Activated B cell treated with CpG ODN at 0.5 μM for 24 hours (primary cell): ENCODE results near the gene ABCB11. TPM values are rescaled to one million over a fixed set of nuclear protein-coding genes. Genes with fewer than 3 reads are reported as not detected.

Source experiments
- ATAC-seq: fragments of 200-7000 bp; cut with Tn5 transposase; one replicate; pipeline ENCODE4 v1.10.0; 2021; ENCODE audit warnings: low read depth, mild to moderate bottlenecking, moderate library complexity
- CTCF ChIA-PET: fragments of 350-600 bp; sonication (Branson Sonifier 250); formaldehyde crosslinking; loops from one replicate; lab custom pipeline; 2021; ENCODE audit warnings: antibody characterized with exemption; lab: Charles Lee
- POLR2A ChIA-PET: fragments of 350-600 bp; sonication (Branson Sonifier 250); formaldehyde crosslinking; loops from one replicate; lab custom pipeline; 2021; ENCODE audit warnings: antibody characterized with exemption; lab: Charles Lee
- DNase-seq: peaks from one replicate; pipeline ENCODE4 v3.0.0; 2022
- H3K27ac Mint-ChIP-seq: one replicate; pipeline ENCODE4 v1.8.0; 2020; ENCODE audit warnings: mixed read lengths
- H3K27me3 Mint-ChIP-seq: one replicate; pipeline ENCODE4 v1.8.0; 2021; ENCODE audit warnings: mixed read lengths
- H3K36me3 Mint-ChIP-seq: one replicate; pipeline ENCODE4 v1.8.0; 2021; ENCODE audit warnings: low read depth, mixed read lengths
- H3K4me1 Mint-ChIP-seq: one replicate; pipeline ENCODE4 v1.8.0; 2021; ENCODE audit warnings: mixed read lengths
- H3K4me3 Mint-ChIP-seq: one replicate; pipeline ENCODE4 v1.8.0; 2020; ENCODE audit warnings: mild to moderate bottlenecking, mixed read lengths
- H3K9me3 Mint-ChIP-seq: one replicate; pipeline ENCODE4 v1.8.0; 2020; ENCODE audit warnings: mixed read lengths
- intact Hi-C: fragments of 100-400 bp; cut with micrococcal nuclease; formaldehyde crosslinking; loops from one replicate; pipeline ENCODE4 v1.15.1; 2024
- total RNA-seq: library from RNA; stranded (reverse); gene quantifications from 2 replicates; pipeline ENCODE4 v1.2.3, GENCODE V29; 2022
- TF ChIP-seq, protein P1 (sequence below): fragments of 200-600 bp; IDR thresholded peaks from one replicate; pipeline ENCODE4 v1.8.0; 2022; ENCODE audit warnings: antibody characterized with exemption, mild to moderate bottlenecking

ABCB11 gene
- total RNA-seq, 1 donor from 2014 or later: not detected

DNA sequence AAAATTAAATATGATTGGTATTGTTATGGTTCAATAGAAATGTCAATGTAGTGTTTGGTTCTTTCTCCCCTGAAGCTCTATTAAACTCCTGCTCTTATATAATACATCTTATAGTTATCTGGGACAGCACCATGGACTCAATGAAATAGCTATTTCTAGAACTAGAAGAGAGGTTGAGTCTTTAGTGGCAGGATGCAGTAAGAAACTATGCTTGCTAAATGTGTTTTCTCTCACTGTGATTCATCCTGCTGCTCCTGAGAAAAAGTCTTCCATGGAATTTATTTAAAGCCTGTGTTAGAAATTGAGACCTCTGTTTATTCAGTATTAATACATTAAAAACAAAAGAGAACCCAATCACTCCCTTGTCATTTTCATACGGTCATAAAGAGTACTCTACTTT is 68.5 kb downstream of the ABCB11 start:
- DNase-seq: no peak
- H3K9me3 Mint-ChIP-seq: no peaks in the 10 kb centered on the region
- H3K27ac Mint-ChIP-seq: no peak overlapping the region
- H3K4me3 Mint-ChIP-seq: no peak overlapping the region
- POLR2A ChIA-PET: no interaction called here
- no peaks in the 10 kb centered on the region for H3K4me1 Mint-ChIP-seq
- H3K27me3 Mint-ChIP-seq: no peaks in the 10 kb centered on the region
- CTCF ChIA-PET: interaction anchor here (0.6 to 4.7 kb wide), 8 partner anchors 8 to 179 kb away, joined by 3 to 19 read pairs (median 3); no protein-coding TSS in a partner anchor
- ATAC-seq: no peak
- H3K36me3 Mint-ChIP-seq: no peaks in the 10 kb centered on the region
- intact Hi-C loops: loop anchor here (5.0 kb wide), 1 partner anchor 435 kb away; no protein-coding TSS in a partner anchor
- TF ChIP-seq, protein P1, sequence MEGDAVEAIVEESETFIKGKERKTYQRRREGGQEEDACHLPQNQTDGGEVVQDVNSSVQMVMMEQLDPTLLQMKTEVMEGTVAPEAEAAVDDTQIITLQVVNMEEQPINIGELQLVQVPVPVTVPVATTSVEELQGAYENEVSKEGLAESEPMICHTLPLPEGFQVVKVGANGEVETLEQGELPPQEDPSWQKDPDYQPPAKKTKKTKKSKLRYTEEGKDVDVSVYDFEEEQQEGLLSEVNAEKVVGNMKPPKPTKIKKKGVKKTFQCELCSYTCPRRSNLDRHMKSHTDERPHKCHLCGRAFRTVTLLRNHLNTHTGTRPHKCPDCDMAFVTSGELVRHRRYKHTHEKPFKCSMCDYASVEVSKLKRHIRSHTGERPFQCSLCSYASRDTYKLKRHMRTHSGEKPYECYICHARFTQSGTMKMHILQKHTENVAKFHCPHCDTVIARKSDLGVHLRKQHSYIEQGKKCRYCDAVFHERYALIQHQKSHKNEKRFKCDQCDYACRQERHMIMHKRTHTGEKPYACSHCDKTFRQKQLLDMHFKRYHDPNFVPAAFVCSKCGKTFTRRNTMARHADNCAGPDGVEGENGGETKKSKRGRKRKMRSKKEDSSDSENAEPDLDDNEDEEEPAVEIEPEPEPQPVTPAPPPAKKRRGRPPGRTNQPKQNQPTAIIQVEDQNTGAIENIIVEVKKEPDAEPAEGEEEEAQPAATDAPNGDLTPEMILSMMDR: no peak

DNA sequence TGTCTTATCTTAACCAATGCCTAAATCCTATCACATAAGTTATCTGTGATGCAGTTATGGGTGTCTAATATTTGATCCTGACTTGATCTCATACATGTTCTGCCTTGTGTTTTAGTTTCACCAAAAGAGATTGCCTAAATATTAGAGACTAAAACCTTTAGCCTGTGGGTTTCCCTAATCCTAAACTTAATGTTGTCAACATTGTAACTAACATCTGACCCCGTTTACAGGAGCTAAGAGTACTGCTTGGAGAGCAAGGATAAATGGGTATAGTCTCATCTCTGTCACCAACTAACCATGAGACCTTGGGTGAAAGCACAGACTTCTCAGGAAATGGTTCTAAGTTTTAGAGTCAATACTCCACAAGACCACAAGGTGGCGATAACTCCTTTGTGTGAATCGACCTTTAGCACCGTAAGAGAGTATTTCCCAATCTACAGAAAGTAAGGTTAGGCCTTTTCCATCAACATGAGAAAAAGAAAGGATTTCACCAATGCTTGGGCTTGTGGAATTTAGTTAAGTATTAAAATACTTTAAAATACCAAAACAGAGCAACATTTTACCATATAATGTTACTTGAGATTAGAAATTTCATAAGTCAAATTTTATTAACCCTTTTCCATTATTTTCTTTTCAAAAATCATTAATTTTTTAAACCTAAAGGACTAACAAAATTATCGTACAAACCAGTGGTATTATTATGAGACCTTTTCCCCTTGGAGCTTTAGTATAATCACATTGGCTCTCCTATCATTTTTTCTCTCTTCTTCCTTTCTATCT is 69.5 kb downstream of the ABCB11 start:
- DNase-seq (no peak), ATAC-seq (peak; percentile 73)
- no peaks in the 10 kb centered on the region for H3K9me3 Mint-ChIP-seq
- no peak overlapping the region for H3K27ac Mint-ChIP-seq
- H3K4me1 Mint-ChIP-seq: no peaks in the 10 kb centered on the region
- no peak overlapping the region for H3K4me3 Mint-ChIP-seq
- H3K27me3 Mint-ChIP-seq: no peaks in the 10 kb centered on the region
- POLR2A ChIA-PET: no interaction called here
- no peaks in the 10 kb centered on the region for H3K36me3 Mint-ChIP-seq
- intact Hi-C loops: loop anchor here (1.0 to 5.0 kb wide), 4 partner anchors 171 to 967 kb away; no protein-coding TSS in a partner anchor
- CTCF ChIA-PET: interaction anchor here (1.0 to 4.7 kb wide), 8 partner anchors 9 to 180 kb away, joined by 3 to 19 read pairs (median 3); no protein-coding TSS in a partner anchor
- TF ChIP-seq, protein P1: no peak

DNA sequence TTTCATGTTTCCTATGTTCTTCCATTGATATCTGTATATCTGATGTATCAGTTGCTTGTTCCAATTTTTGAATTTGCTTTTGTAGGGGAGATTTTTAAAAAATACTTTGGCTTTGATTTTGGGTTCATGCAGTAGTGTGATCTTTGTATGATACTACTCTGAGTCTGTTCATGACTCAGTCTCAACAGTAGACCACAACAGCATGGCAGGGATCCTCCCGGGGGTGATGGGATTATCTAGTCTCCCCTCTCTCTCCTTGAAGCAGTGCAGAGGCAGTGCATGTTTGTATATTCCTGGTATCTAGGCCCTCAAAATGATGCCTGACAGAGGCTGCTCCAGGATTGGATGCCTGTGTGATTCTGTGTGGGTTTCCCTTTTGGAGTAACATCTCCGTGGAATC is 74.7 kb downstream of the ABCB11 start:
- ATAC-seq (no peak), DNase-seq (no peak)
- intact Hi-C loops: no loop called here
- ChIA-PET CTCF (interaction anchor here (2.7 kb wide), 1 partner anchor 175 kb away, joined by 16 read pairs; no protein-coding TSS in a partner anchor), POLR2A (no interaction called here)
- H3K9me3 Mint-ChIP-seq: peaks cover 9% of the 10 kb centered on the region
- no peaks in the 10 kb centered on the region for H3K27me3 Mint-ChIP-seq
- H3K4me3 Mint-ChIP-seq: no peak overlapping the region
- H3K36me3 Mint-ChIP-seq: no peaks in the 10 kb centered on the region
- H3K27ac Mint-ChIP-seq: no peak overlapping the region
- no peaks in the 10 kb centered on the region for H3K4me1 Mint-ChIP-seq
- TF ChIP-seq, protein P1: no peak

DNA sequence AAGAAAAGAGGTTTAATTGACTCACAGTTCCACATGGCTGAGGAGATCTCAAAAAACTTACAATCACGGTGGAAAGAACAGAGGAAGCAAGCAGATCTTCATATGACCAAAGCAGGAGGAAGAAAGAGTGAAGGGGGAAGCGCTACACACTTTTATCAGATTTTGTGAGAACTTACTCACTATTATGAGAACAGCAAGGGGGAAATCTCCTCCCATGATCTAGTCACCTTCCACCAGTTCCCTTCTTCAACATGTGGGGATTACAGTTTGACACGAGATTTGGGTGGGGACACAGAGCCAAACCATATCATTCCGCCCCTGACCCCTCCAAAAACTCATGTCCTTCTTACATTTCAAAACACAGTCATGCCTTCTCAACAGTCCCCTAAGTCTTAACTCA is 75.8 kb downstream of the ABCB11 start:
- CTCF ChIA-PET: no interaction called here
- H3K4me1 Mint-ChIP-seq: no peaks in the 10 kb centered on the region
- no peaks in the 10 kb centered on the region for H3K27me3 Mint-ChIP-seq
- no peak for ATAC-seq
- no peaks in the 10 kb centered on the region for H3K36me3 Mint-ChIP-seq
- H3K9me3 Mint-ChIP-seq: peaks cover 9% of the 10 kb centered on the region
- intact Hi-C loops: no loop called here
- H3K27ac Mint-ChIP-seq: no peak overlapping the region
- no peak overlapping the region for H3K4me3 Mint-ChIP-seq
- TF ChIP-seq, protein P1: no peak
- DNase-seq: no peak
- POLR2A ChIA-PET: no interaction called here

DNA sequence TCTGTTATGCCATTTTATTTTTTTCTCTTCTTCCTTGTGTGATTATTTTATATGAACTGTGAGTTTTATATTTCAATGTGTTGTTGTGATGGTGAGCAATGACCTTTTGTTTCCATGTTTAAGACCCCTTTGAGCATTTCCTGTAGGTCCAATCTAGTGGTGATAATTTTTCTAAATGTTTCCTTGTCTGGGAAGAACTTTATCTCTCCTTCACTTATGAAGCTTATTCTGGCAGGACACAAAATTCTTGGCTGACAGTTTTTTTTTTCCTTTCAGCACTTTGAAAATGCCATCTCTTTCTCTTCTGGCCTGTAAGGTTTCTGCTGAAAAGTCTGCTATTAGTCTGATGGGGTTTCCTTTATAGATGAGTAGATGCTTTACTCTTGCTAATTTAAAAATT is 76.9 kb downstream of the ABCB11 start:
- DNase-seq (no peak), ATAC-seq (no peak)
- CTCF ChIA-PET: no interaction called here
- H3K27me3 Mint-ChIP-seq: no peaks in the 10 kb centered on the region
- H3K4me3 Mint-ChIP-seq: no peak overlapping the region
- no peaks in the 10 kb centered on the region for H3K36me3 Mint-ChIP-seq
- intact Hi-C loops: no loop called here
- no peak overlapping the region for H3K27ac Mint-ChIP-seq
- no peaks in the 10 kb centered on the region for H3K4me1 Mint-ChIP-seq
- peaks cover 12% of the 10 kb centered on the region for H3K9me3 Mint-ChIP-seq
- TF ChIP-seq, protein P1: no peak
- POLR2A ChIA-PET: no interaction called here
